GM19438 (cell line): Measurements from ENCODE around the gene TTF2.

Experiments
- ATAC-seq: cut with Tn5 transposase; IDR thresholded peaks from one replicate; pipeline ENCODE4 v1.9.1; 2021; ENCODE audit warnings: low read depth; ENCODE audit not compliant: unreplicated experiment

TTF2 gene

GRCh38 chr1:117059678-117060440 is at the start of gene TTF2:
Gene TTF2, plus strand, starts transcription at chr1:117060326. Its CDS starts 21 bp downstream, at chr1:117060347.
- ATAC-seq, result peak; percentile 91

- ATAC-seq, result no peak
Observed at GRCh38 chr1:117011334-117011733, 48.8 kb upstream of the TTF2 start.

GRCh38 chr1:117013309-117013858 is 46.7 kb upstream of the TTF2 start:
- no peak for ATAC-seq

GRCh38 chr1:117014209-117014608 is 45.9 kb upstream of the TTF2 start:
- ATAC-seq, result no peak

GRCh38 chr1:117015724-117016123 is 44.4 kb upstream of the TTF2 start:
- ATAC-seq, result no peak

- no peak for ATAC-seq
Observed at GRCh38 chr1:117017062-117017461, 43.1 kb upstream of the TTF2 start.

GRCh38 chr1:117017648-117018047 is 42.5 kb upstream of the TTF2 start:
- no peak for ATAC-seq

- ATAC-seq, result no peak
Observed at GRCh38 chr1:117020526-117021156, 39.5 kb upstream of the TTF2 start.

GRCh38 chr1:117022114-117022513 is 38.0 kb upstream of the TTF2 start:
- no peak for ATAC-seq

GRCh38 chr1:117025568-117025967 is 34.6 kb upstream of the TTF2 start:
- no peak for ATAC-seq

- no peak for ATAC-seq
Observed at GRCh38 chr1:117026361-117026760, 33.8 kb upstream of the TTF2 start.

- no peak for ATAC-seq
Observed at GRCh38 chr1:117029685-117030084, 30.4 kb upstream of the TTF2 start.

- ATAC-seq, result no peak
Observed at GRCh38 chr1:117030271-117030877, 29.8 kb upstream of the TTF2 start.

GRCh38 chr1:117032266-117032665 is 27.9 kb upstream of the TTF2 start:
- no peak for ATAC-seq

- no peak for ATAC-seq
Observed at GRCh38 chr1:117032681-117033539, 27.2 kb upstream of the TTF2 start.

GRCh38 chr1:117033772-117034171 is 26.4 kb upstream of the TTF2 start:
- no peak for ATAC-seq

GRCh38 chr1:117034791-117035290 is 25.3 kb upstream of the TTF2 start:
- no peak for ATAC-seq

- no peak for ATAC-seq
Observed at GRCh38 chr1:117036018-117036461, 24.1 kb upstream of the TTF2 start.

- ATAC-seq, result no peak
Observed at GRCh38 chr1:117037802-117038201, 22.3 kb upstream of the TTF2 start.

- no peak for ATAC-seq
Observed at GRCh38 chr1:117038236-117038635, 21.9 kb upstream of the TTF2 start.
